Ammon's horn (tissue), 1 donor: ENCODE measurements around the gene SERHL2.
"Not testable (repeated sequence)": the region's sequence is repeated elsewhere in the genome, so short reads cannot be mapped to it uniquely, and the experiment has no call there.

Experiments
- DNase-seq: peaks from one replicate; pipeline ENCODE4 v3.0.0-alpha.2; 2016; ENCODE audit warnings: low spot score

The SERHL2 gene

DNA sequence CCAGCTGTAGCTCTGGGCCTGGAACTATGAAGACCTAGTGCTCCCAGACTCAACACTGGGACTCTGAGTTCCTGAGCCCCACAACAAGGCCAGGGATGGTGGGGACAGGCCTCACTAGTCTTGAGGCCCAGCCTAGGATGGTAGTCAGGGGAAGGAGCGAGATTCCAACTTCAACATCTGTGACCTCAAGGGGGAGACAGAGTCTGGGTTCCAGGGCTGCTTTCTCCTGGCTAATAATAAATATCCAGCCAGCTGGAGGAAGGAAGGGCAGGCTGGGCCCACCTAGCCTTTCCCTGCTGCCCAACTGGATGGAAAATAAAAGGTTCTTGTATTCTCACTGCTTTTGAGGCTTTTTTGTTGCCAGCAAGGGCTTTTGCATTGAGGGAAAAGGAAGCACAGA is 20.3 kb downstream of the SERHL2 start:
- DNase-seq, result not testable (repeated sequence)

DNA sequence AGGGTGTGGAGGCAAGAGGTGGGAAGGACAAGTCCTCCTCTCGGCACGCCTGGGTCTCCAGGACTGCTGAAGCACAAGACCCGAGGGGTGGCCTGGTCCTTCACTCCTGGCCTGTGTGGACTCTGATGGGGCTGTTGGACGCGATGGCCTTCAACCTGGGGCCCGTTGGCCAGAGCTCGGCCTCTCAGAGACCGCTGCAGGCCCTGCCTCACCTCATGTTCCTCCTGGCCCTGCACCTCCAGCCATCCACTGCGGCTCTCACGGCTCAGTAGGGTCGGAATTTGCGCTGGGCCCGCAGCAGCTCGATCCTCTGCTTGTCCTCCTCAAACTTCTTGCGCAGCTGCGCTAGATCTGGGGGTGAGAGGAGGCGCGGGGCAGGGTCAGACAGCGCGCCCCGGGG is 20.7 kb downstream of the SERHL2 start:
- DNase-seq, result not testable (repeated sequence)

DNA sequence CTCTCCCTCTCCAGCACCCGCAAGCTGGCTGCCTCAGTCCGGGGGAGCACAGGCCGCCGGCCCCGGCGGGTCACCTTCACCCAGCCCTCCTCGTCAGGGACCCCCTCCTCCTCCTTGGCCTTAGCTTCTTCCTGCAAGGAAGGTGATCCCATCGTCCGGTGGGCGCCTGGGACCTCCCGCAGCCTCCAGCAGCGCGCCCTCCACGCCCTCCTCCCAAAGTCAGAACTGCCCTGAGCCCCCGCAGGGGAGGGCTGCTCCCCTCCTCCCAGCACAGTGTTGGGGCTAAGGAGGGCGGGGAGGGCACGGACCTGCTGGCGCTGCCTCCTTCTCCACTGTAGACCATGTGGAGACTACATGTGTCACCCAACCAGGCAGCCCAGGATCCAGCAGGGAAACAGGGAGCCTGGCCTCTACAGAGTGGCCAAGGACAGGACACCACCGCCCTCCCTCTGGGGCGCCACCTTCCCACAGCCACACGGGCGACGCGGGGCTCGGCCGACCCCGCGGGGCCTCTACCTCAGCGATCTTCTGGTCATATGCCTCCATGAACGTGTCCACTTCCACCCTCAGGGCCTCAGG is 22.3 kb downstream of the SERHL2 start:
- DNase-seq, result not testable (repeated sequence)

DNA sequence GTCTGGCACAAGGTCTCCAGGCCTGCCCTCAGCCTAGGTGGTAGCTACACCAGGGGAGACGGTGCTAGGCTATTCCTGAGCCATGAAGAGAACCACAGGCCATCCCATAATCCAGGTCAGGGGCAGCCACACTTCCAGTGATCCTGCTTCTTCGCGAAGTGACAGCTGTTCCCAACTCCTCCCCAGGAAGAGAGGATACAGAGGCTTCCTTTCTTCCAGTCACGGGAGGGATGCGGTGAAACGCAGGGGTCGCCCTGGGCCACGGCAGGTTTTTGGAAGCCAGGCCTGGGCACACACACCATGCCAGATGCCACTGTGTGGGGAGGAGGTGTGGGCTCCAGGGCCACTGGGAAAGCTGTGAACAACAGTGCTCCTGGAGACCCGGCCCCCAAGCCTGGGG is 23.4 kb downstream of the SERHL2 start:
- not testable (repeated sequence) for DNase-seq

DNA sequence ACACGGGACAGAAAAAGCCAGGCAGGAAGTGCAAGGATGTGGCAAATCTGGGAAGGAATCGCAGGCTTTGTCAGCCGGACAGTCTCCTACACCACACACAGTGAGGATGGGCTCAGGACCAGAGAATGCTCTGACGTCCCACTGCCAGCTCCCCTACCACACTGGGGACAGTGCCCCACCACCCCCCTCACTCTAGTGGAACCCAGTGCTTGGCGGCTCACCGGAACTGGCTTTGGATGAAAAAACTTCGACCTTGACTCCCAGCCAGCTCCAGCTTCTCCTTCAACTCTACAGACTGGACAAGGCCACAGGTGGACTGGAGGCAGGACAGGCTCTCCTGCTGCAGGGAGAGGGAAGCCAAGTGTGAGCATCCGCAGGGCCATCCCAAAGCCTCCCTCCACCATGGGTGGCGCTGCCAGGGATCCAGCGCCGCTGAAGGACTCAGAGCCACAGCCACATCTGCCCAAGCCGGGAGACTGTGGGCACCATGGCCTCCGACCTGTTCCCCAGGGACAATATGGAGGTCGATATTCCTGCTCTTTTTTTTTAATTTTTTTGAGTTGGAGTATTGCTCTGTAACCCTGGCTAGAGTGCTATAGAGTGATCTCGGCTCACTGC is 24.0 kb downstream of the SERHL2 start:
- DNase-seq, result no peak

DNA sequence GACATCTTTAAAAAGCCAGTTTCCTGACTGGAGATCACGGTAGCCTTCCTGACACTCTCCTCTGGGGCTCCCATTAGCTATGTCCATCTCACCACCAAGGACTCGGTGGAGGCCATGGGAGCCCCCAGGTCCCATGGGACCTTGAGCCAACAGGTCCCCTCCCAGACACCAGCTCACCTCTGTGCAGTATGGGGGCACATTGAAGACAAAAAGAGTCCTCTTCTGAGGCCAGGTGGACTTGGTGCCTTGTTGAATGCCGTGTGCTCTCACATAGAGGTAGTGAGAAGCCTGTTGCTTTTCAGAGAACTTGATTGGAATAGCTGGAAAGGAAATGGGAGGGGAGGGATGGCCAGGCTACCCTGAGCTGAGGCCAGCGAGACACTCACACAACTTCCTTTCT is 26.3 kb downstream of the SERHL2 start:
- not testable (repeated sequence) for DNase-seq

- not testable (repeated sequence) for DNase-seq
These were observed 27.5 kb downstream of the SERHL2 start for GRCh38 chr22:42581194-42581761.

GRCh38 chr22:42581762-42582716 is 28.3 kb downstream of the SERHL2 start:
- peak; percentile 80 for DNase-seq

DNA sequence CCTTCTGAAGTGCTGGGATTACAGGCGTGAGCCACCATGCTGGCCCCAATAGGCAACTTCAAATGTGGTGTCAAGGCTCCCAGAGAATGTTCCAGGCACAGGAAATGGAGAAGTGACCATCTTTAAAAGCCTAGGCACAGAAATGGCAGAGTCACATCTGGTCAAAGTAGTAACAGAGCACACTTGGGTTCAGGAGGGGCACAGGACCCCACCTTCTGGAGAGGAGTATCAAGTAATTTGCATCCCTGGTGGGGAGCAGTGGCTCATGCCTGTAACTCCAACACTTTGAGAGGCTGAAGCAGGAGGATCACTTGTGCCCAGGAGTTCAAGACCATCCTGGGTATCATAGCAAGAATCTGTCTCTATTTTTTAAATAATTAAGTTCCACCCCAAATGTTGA is 29.2 kb downstream of the SERHL2 start:
- DNase-seq, result no peak

DNA sequence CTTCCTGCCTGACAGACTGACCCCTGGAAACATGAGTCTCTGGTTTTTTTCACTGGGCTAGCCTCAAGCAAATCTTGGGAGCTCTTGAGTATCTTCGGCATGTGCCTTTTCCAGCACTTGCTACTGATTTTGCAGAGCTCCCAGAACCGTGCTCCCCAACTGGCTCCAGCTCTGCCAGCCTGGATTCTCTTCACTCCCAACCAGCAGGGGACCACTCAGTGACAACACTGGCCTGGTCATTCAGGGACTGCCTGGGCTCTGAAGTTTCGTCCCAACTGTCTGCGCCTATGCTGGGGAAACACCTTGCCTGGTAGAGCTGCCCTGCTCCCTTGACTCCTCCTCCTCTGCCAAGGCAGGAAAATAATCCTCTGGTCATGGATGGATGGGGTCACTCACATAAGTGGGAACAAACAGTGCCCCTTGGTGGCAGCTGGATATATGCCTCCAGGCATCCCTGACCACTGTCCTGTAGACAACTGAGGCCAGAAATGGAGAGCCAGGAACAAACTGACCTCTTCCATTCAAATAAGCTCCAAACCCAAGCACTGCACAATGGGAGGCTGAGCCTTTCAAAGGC is 30.7 kb downstream of the SERHL2 start:
- no peak for DNase-seq

DNA sequence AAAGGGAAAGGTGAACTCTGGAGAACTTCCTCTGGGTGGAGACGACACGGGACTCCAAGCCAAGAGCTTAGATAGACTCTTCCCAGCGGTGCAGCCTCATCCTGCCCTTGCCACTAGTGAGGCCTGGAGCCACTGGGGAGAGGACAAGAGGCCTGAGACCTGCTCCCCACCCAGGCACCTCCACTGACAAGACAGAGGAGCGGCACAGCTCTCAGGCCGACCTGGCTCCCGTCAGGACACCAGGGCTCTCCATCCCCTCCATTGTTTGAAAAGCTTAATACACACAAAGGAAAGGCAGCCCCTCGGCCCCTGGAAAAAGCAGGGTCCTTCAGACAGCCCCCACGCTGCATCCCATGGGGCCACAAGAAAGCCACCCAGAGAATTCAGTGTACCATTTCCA is 31.3 kb downstream of the SERHL2 start:
- no peak for DNase-seq

DNA sequence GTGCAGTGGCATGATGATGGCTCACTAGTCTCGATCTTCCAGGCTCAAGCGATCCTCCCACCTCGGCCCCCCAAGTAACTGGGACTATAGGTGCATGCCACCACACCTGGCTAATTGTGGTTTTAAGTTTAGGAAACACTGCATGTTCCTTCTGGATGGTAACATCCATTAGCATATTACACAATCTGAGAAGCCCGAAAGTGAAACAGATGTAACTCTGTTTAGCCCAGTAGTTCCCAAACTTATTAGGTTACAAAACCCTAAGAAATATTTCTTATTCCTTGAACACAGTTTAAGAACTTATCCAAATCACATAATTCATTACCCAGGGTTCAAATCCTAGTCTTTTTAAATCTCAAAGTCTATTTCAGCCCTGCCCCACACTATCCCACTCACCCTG is 32.6 kb downstream of the SERHL2 start:
- no peak for DNase-seq

DNA sequence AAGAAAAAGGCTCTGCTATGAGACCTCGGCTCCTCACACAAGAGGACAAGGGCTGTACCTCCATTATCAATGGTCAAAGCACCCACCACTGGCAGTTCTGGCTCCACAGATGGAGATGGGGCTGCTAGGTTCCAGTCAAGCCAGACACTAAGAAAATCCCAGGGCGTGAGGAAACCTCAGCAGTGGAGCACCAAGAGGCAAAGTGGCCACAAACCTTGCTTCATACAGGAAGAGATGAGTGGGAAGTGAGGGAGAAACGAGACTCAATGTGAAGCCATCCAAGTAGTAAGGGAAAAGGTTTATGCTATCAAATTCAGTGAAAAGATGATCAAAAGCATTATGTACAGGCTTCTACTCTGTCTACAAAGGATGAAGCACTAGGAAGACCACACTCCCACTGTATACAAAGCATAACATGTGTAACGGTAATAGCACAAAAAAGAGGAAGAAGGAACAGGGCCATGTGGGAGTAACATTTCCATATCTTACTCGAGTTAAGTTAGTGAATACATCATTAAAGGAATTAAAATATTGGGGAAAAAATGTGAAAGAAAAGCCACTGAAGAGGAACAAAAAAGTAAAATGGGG is 33.9 kb downstream of the SERHL2 start:
- no peak for DNase-seq

DNA sequence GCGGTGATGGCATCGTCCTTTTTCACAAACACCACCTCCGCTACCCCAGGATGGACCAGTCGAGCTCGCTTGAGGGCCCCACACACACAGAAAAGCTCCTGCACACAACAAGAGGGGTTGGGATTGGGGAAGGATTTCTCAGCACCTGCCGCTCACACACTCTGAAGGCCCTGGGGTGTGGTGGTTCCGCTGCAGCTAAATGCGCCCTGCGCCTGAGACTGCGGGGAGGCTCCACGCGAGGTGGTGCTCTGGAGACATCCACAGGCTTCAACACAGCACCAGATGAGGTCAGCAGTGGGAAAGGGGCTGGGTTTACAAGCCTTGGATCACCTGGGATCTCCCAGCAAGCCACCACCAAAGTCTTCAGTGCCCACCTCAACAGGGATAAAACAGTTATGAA is 38.2 kb downstream of the SERHL2 start:
- no peak for DNase-seq

- DNase-seq, result no peak
These were observed 41.7 kb downstream of the SERHL2 start for GRCh38 chr22:42595434-42595833.

DNA sequence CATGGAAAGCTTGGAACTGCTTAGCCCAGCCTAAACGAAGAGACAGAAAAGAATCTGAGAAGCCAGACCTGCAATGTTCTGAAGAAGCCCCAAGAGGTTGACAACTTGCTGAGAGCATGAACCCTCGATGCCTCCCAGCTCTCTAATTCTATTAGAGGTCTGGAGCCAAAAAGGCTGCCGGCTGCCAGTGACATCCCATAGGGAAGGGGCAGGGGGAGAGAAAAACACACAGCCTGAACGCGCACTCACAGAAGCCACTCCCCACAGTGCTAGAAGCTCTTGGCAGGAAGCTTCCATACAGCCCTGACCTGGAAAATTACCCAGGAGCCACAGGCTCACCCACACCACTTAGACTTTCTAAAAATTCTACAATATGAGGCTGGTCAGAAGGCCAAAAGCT is 42.6 kb downstream of the SERHL2 start:
- DNase-seq, result no peak

DNA sequence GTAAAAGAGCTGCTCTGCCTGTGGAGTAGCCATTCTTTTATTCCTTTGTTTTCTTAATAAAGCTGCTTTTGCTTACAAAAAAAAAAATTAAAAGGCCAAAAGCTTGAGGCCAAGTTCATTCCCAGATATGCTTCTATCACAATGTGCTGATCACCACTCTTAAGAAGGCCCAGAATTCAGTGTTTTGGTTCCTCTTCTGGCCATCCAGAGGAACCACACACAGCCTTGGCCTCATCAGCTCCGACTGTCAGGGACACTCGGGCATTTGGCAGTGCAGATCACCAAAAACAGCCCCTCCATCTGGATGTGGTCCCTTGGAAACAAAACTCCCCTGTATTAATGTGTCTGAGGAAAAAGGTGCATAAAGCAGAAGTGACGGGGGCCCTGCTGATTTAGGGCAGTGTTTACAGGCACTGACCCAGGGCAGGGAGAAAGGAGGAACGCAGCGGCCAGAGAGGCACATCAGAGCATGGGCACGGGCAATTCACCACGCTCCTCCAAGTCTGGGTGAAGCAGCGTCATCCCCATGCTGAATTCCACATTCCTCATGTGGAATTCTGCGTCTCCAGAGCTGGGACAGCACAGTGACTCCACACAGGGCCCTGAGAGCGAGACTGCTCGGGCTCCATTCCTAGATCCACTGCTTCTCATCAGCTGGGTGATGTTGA is 43.2 kb downstream of the SERHL2 start:
- no peak for DNase-seq

GRCh38 chr22:42601879-42602465 is 48.2 kb downstream of the SERHL2 start:
- no peak for DNase-seq

DNA sequence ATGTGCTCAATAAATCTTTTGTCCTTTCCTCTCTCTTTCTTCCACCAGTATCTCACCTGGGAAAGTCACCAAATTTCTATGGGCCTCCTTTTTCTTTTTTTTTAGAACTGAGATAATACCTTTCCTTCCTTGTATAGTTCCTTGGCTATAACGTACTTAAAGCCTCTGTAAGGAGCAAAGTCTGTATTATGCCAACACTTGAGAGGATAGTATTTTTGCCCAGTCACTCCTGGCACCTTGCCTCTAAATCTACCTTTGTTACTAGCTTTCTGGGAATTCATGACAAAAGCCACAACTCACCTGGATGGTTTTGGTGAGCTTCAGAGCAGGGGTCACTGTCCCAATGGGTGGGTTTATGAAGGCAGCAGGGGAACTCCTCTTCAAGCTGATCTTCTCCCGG is 48.7 kb downstream of the SERHL2 start:
- DNase-seq, result no peak

DNA sequence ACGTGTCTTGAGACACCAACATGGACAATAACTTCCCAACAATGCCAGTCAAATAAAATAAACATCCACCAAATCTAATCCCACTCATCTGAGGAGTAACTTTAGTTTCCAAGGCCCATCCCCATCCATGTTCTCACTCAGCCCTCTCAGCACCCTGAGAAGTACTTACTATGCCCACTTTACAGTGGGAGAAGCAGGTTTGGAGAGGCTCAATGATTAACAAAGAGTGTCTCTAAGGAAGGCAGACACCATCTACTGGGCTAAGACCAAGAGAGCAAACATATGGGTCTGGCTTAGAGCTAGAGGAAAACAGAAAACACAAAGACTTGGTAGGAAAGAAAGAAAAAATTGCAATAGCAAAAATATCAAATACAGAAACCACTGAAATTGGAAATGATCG is 49.7 kb downstream of the SERHL2 start:
- no peak for DNase-seq

DNA sequence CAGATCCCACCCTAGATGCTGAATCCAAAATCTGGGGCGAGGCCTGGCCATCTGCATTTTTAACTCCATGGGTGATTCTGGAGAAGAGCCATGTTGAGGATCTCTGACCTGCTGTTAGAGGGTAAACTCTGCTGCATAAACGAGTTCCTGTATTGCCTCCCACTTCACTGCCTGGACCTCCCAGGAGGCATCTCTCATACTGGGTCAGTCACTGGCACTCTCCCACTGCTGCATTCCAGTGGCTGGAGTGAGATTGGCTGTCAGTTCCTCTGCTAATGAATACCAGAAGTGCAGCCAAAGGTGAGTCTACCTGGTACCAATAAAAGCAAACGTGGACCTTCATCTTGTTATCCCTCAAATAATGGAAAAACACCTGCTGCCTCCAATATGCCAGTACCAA is 50.6 kb downstream of the SERHL2 start:
- DNase-seq, result no peak
